Subcutaneous adipose tissue (tissue), 4 donors: ENCODE results near the gene ATF6. TPM values are rescaled to one million over a fixed set of nuclear protein-coding genes. Genes with fewer than 3 reads are reported as not detected.

Source experiments
- CTCF ChIP-seq: fragments of 450-650 bp; IDR thresholded peaks from one replicate; pipeline ENCODE4 v1.5.1; 2016; ENCODE audit warnings: low read depth, mild to moderate bottlenecking, control low read depth, antibody characterized with exemption, moderate library complexity
- total RNA-seq, 4 donors: library from RNA; depleted of rRNA; stranded (reverse); fragments of >200 nt; gene quantifications; one replicate each; pipeline ENCODE4 v1.1.0, GENCODE V29; 2016

ATF6 gene
- total RNA-seq, 4 donors from 2014 or later: 22.0 to 48.9 (median 30.4) TPM

DNA sequence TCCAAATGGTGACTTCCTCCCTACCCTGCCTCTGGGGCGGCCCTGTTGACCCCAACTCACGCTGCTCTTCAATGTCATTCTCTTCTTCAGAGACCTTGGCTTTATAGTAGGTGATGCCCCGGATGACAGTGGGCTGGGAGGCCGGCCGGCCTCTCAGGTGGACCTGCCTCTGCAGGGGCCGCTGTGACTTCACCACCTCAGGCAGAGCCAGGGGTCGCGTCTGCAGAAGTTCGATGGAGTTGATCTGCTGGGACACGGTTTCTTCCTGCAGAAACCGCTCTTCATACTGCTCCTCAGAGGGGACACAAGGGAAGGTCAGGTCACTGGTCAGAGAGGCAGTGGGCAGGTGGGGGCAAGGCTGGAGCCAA, 233.9 kb downstream of the ATF6 start:
- no peak for TF ChIP-seq CTCF

GRCh38 chr1:162003061-162003829, 237.1 kb downstream of the ATF6 start:
- no peak for TF ChIP-seq CTCF

GRCh38 chr1:162003830-162004215, 237.7 kb downstream of the ATF6 start:
- TF ChIP-seq CTCF: no peak

GRCh38 chr1:162004441-162004950, 238.4 kb downstream of the ATF6 start:
- no peak for TF ChIP-seq CTCF

- no peak for TF ChIP-seq CTCF
These were observed 240.0 kb downstream of the ATF6 start for GRCh38 chr1:162006081-162006480.

- no peak for TF ChIP-seq CTCF
These were observed 241.3 kb downstream of the ATF6 start for GRCh38 chr1:162007466-162007865.

DNA sequence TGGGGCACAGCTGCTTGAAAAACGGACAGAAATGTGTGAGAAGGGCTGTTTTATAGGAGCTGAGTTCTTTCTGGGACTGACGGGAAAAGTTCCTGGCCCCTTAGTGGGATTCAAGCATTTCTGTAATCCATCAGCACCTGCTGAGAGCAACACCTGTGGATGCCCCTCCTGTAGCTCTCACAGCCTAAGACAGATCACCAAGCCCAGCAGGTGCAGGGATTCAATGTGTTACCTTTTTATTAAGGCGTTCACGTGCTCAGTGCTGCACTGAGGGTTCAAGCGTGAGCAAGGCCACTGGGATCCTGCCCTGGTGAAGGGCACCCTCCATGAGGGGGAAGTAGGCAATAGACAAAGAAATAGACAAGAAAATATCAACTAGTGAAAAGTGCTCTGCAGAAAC, 242.7 kb downstream of the ATF6 start:
- no peak for TF ChIP-seq CTCF
